Hepatocyte (in vitro differentiated cells): ENCODE data around the gene WDR70. TPM values are rescaled to one million over a fixed set of nuclear protein-coding genes. Genes with fewer than 3 reads are reported as not detected.
"Not testable (repeated sequence)": the region's sequence is repeated elsewhere in the genome, so short reads cannot be mapped to it uniquely, and the experiment has no call there.

ENCODE experiments used
- DNase-seq: peaks from one replicate; pipeline ENCODE4 v3.0.0-alpha.2; 2016; ENCODE audit warnings: low spot score
- H2AFZ ChIP-seq: fragments of 200-600 bp; sonication (generic); 2 replicates; pipeline ENCODE4 v1.6.0; 2016; ENCODE audit warnings: antibody characterized with exemption, mild to moderate bottlenecking
- H3K27ac ChIP-seq: fragments of 200-600 bp; sonication (generic); 2 replicates; pipeline ENCODE4 v1.5.1; 2016; ENCODE audit warnings: mild to moderate bottlenecking
- H3K27me3 ChIP-seq: fragments of 200-600 bp; sonication (generic); 2 replicates; pipeline ENCODE4 v1.6.1; 2016
- H3K36me3 ChIP-seq: fragments of 200-600 bp; sonication (generic); replicated peaks from 2 replicates; pipeline ENCODE4 v1.5.1; 2016; ENCODE audit warnings: low read depth; ENCODE audit not compliant: insufficient read depth
- H3K4me1 ChIP-seq: fragments of 200-600 bp; sonication (generic); 2 replicates; pipeline ENCODE4 v1.5.1; 2016; ENCODE audit warnings: mild to moderate bottlenecking, moderate library complexity; ENCODE audit not compliant: insufficient read depth
- H3K4me2 ChIP-seq: fragments of 200-600 bp; sonication (generic); 2 replicates; pipeline ENCODE4 v1.6.0; 2016
- H3K4me3 ChIP-seq: fragments of 200-600 bp; sonication (generic); 2 replicates; pipeline ENCODE4 v1.5.1; 2016; ENCODE audit warnings: mild to moderate bottlenecking
- H3K79me2 ChIP-seq: fragments of 200-600 bp; sonication (generic); 2 replicates; pipeline ENCODE4 v1.6.0; 2017; ENCODE audit warnings: mild to moderate bottlenecking
- H3K9me2 ChIP-seq: fragments of 200-600 bp; sonication (generic); replicated peaks from 2 replicates; pipeline ENCODE4 v1.6.0; 2017; ENCODE audit warnings: mild to moderate bottlenecking; ENCODE audit not compliant: insufficient read depth
- H3K9me3 ChIP-seq: fragments of 200-600 bp; sonication (generic); 2 replicates; pipeline ENCODE4 v1.5.1; 2016; ENCODE audit warnings: low read depth, mild to moderate bottlenecking
- H4K20me1 ChIP-seq: fragments of 200-600 bp; sonication (generic); 2 replicates; pipeline ENCODE4 v1.6.0; 2016; ENCODE audit warnings: mild to moderate bottlenecking; ENCODE audit not compliant: insufficient read depth, poor library complexity, severe bottlenecking
- EZH2 ChIP-seq: fragments of 200-600 bp; sonication (generic); IDR thresholded peaks from 2 replicates; pipeline ENCODE4 v1.6.1; 2016; ENCODE audit warnings: antibody characterized with exemption, mild to moderate bottlenecking, borderline replicate concordance
- EZH2phosphoT487 ChIP-seq: fragments of 200-600 bp; sonication (generic); IDR thresholded peaks from one replicate; pipeline ENCODE4 v1.6.1; 2018; ENCODE audit warnings: antibody characterized with exemption, mild to moderate bottlenecking, low read depth, moderate library complexity; ENCODE audit not compliant: unreplicated experiment, severe bottlenecking
- WGBS: methylation state at CpG from one replicate; pipeline ENCODE4 v1.1.6; 2016; ENCODE audit warnings: low lambda C conversion rate; ENCODE audit errors: missing lambda C conversion rate; 5-methylcytosine and 5-hydroxymethylcytosine counted together
- polyA plus RNA-seq: library from polyadenylated mRNA; unstranded; fragments of >200 nt; fragmentation: Nextera tagmentation; extraction: Ambion mirVana; gene quantifications from 2 replicates; pipeline ENCODE4 v1.2.1, GENCODE V29; 2016
- total RNA-seq: library from RNA; depleted of rRNA; stranded (reverse); fragments of >200 nt; gene quantifications from 2 replicates; pipeline ENCODE4 v1.2.3, GENCODE V29; 2014
- TF ChIP-seq, protein P1 (sequence below): fragments of 200-600 bp; sonication (generic); IDR thresholded peaks from 2 replicates; pipeline ENCODE4 v1.5.1; 2016; ENCODE audit warnings: antibody characterized with exemption, mild to moderate bottlenecking; ENCODE audit not compliant: poor library complexity

The WDR70 gene
- total and polyA plus RNA-seq, 2 experiments from 2014 or later = 22.3 to 37.0 TPM

DNA sequence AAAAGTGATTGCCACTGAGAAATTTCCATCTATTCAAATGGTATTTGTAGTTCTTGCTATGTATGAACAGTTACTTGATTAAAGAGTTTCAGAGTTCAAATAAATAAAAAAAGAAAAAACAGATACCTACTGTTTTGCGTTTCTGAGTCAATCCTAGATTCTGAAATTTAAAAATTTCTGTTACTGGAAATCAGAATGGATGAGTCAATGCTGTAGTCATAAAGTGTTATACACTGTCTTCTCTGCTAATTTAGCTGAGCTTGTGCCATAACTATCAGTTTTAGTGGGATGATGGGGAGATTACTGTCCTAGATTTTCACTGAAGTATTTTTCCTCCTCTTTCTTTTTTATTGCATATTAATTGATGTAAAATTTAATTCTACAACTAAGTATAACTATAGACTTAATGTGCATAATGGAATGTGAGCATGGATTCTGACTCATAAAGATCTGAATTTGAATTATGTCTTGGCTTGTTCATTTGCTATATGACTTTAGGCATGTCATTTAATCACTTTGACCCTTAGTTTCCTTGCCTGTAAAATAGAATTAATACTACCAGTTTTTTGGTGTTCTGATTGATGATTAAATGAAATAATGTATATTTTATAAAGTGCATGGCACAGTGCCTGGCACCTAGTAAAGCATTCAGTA lies 75.4 kb downstream of the WDR70 start:
- not testable (repeated sequence) for DNase-seq, H3K9me2 ChIP-seq, H3K9me3 ChIP-seq, H3K4me3 ChIP-seq, H4K20me1 ChIP-seq, H2AFZ ChIP-seq, H3K4me1 ChIP-seq, H3K79me2 ChIP-seq, H3K27ac ChIP-seq, H3K27me3 ChIP-seq, H3K36me3 ChIP-seq, H3K4me2 ChIP-seq
- WGBS = 97% methylated on average over 1 of the region's 1 CpG

DNA sequence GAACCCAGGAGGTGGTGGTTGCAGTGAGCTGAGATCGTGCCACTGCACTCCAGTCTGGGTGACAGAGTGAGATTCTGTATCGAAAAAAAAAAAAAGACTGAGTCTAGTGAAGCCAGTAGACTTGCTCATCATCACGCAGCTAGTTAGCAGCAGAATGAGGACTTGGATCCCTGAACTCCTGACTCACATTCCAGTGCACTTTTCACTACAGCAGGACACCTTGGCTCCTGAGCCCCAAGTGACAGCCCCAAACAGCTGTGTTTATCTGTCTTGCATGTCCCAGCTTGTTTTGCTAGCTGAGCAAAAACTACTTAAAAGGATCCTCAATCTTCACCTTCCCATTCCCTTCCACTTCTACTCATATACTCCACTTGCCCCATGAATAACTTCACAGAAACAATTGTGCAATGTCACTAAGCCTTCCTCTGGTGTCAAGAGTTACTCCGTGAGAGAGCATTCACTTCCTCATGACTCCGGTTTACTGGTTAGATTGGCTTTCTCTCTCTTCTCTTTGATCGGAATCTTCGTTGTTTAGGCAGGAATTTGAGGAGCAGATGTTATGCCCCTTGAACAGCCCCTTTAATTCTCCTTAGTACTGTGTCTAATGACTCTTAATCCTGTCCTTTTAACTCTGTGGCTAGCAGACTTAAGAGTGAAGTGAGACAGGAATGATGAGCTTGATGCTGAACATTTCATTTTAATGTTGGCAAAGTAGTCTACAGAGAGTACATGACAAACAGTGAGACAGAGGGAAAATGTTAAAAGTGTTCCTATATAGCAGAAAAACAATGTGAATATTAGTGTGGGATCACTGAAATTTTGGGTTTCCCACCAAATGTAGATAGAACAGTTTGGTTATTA lies 84.3 kb downstream of the WDR70 start:
- WGBS = 65% methylated on average over 7 of the region's 7 CpGs
- not testable (repeated sequence) for H3K36me3 ChIP-seq, H3K4me2 ChIP-seq, H3K27ac ChIP-seq, H3K27me3 ChIP-seq, H3K79me2 ChIP-seq, H3K9me3 ChIP-seq, H3K4me1 ChIP-seq, H4K20me1 ChIP-seq, H2AFZ ChIP-seq, H3K9me2 ChIP-seq, DNase-seq, H3K4me3 ChIP-seq

GRCh38 chr5:37464581-37464980 lies 85.5 kb downstream of the WDR70 start:
- H4K20me1 ChIP-seq, H2AFZ ChIP-seq, H3K4me1 ChIP-seq, H3K4me3 ChIP-seq, H3K36me3 ChIP-seq, H3K27me3 ChIP-seq, H3K4me2 ChIP-seq, H3K27ac ChIP-seq, H3K9me2 ChIP-seq, H3K79me2 ChIP-seq, DNase-seq, H3K9me3 ChIP-seq: not testable (repeated sequence)
- 64% methylated on average over 2 of the region's 2 CpGs for WGBS

GRCh38 chr5:37469383-37469782 lies 90.3 kb downstream of the WDR70 start:
- not testable (repeated sequence) for H3K27me3 ChIP-seq, DNase-seq, H3K36me3 ChIP-seq, H3K79me2 ChIP-seq, H3K4me1 ChIP-seq, H3K4me3 ChIP-seq, H4K20me1 ChIP-seq, H3K9me3 ChIP-seq, H3K4me2 ChIP-seq, H3K9me2 ChIP-seq, H2AFZ ChIP-seq, H3K27ac ChIP-seq
- 94% methylated on average over 1 of the region's 1 CpG for WGBS

- H3K27ac ChIP-seq = no peak overlapping the region
- H3K79me2 ChIP-seq = no peaks in the 10 kb centered on the region
- peaks cover 9% of the 10 kb centered on the region for H3K9me3 ChIP-seq
- H3K27me3 ChIP-seq = no peaks in the 10 kb centered on the region
- no peaks in the 10 kb centered on the region for H3K4me1 ChIP-seq
- DNase-seq = no peak
- no peak overlapping the region for H2AFZ ChIP-seq
- no peak for TF ChIP-seq EZH2phosphoT487
- TF ChIP-seq, protein P1, sequence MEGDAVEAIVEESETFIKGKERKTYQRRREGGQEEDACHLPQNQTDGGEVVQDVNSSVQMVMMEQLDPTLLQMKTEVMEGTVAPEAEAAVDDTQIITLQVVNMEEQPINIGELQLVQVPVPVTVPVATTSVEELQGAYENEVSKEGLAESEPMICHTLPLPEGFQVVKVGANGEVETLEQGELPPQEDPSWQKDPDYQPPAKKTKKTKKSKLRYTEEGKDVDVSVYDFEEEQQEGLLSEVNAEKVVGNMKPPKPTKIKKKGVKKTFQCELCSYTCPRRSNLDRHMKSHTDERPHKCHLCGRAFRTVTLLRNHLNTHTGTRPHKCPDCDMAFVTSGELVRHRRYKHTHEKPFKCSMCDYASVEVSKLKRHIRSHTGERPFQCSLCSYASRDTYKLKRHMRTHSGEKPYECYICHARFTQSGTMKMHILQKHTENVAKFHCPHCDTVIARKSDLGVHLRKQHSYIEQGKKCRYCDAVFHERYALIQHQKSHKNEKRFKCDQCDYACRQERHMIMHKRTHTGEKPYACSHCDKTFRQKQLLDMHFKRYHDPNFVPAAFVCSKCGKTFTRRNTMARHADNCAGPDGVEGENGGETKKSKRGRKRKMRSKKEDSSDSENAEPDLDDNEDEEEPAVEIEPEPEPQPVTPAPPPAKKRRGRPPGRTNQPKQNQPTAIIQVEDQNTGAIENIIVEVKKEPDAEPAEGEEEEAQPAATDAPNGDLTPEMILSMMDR = no peak
- no peak for TF ChIP-seq EZH2
- WGBS = 64% methylated on average over 3 of the region's 3 CpGs
- no peak overlapping the region for H3K4me2 ChIP-seq
- no peak overlapping the region for H3K4me3 ChIP-seq
- no peaks in the 10 kb centered on the region for H4K20me1 ChIP-seq
- no peaks in the 10 kb centered on the region for H3K36me3 ChIP-seq
- H3K9me2 ChIP-seq = no peaks in the 10 kb centered on the region
These were observed 92.6 kb downstream of the WDR70 start for GRCh38 chr5:37471666-37472197.
